Effector memory CD8-positive, alpha-beta T cell (primary cell): ENCODE measurements around the gene FGF14.

Source experiments
- ATAC-seq: fragments of 150-1000 bp; cut with Tn5 transposase; replicated peaks from 2 replicates; pipeline ENCODE4 v1.10.0; 2021; ENCODE audit warnings: mild to moderate bottlenecking, moderate library complexity
- DNase-seq, 3 experiments: peaks; one replicate each; pipeline ENCODE4 v3.0.0; 2021
- H3K27ac Mint-ChIP-seq, 2 donors: one replicate each; pipeline ENCODE4 v1.8.0; 2022; ENCODE audit warnings: mild to moderate bottlenecking in 2 of 2, mixed read lengths in 2 of 2, moderate library complexity in 2 of 2
- H3K27me3 Mint-ChIP-seq, 2 donors: one replicate each; pipeline ENCODE4 v1.8.0; 2022; ENCODE audit warnings: mixed read lengths in 2 of 2
- H3K36me3 Mint-ChIP-seq: one replicate; pipeline ENCODE4 v1.8.0; 2022; ENCODE audit warnings: mild to moderate bottlenecking, moderate library complexity, mixed read lengths; ENCODE audit not compliant: insufficient read depth
- H3K4me1 Mint-ChIP-seq, 2 donors: one replicate each; pipeline ENCODE4 v1.8.0; 2022; ENCODE audit warnings: low read depth in 2 of 2, mixed read lengths in 2 of 2
- H3K4me3 Mint-ChIP-seq, 2 donors: one replicate each; pipeline ENCODE4 v1.8.0; 2022; ENCODE audit warnings: mild to moderate bottlenecking in 2 of 2, mixed read lengths in 2 of 2, moderate library complexity in 2 of 2
- H3K9me3 Mint-ChIP-seq, 2 donors: one replicate each; pipeline ENCODE4 v1.8.0; 2022; ENCODE audit warnings: mixed read lengths in 2 of 2

FGF14 gene

GRCh38 chr13:101755228-101755887, 646.5 kb downstream of the FGF14 start:
- Mint-ChIP-seq H3K27me3 (peaks cover 4 to 31% of the 10 kb centered on the region in 2 donors), H3K27ac (no peak overlapping the region)

GRCh38 chr13:101752432-101752831, 649.4 kb downstream of the FGF14 start:
- DNase-seq: no peak
- no peak for ATAC-seq
- peaks cover 15 to 40% of the 10 kb centered on the region in 2 donors for H3K27me3 Mint-ChIP-seq
- no peaks in the 10 kb centered on the region for H3K36me3 Mint-ChIP-seq
- no peak overlapping the region for H3K27ac Mint-ChIP-seq
- H3K9me3 Mint-ChIP-seq: no peaks in the 10 kb centered on the region
- H3K4me3 Mint-ChIP-seq: no peak overlapping the region
- H3K4me1 Mint-ChIP-seq: no peaks in the 10 kb centered on the region

More at GRCh38 chr13:101755228-101755887, 646.5 kb downstream of the FGF14 start:
- ATAC-seq (no peak), DNase-seq (no peak)
- Mint-ChIP-seq H3K4me3 (no peak overlapping the region), H3K36me3 (peaks cover 3% of the 10 kb centered on the region), H3K9me3 (no peaks in the 10 kb centered on the region), H3K4me1 (no peaks in the 10 kb centered on the region)

- H3K9me3 Mint-ChIP-seq: no peaks in the 10 kb centered on the region
- no peak for DNase-seq
Observed at GRCh38 chr13:101751488-101751887, 650.4 kb downstream of the FGF14 start.

GRCh38 chr13:101749584-101749983, 652.3 kb downstream of the FGF14 start:
- Mint-ChIP-seq H3K27me3 (peaks cover 27 to 50% of the 10 kb centered on the region in 2 donors), H3K27ac (no peak overlapping the region), H3K4me1 (no peaks in the 10 kb centered on the region), H3K36me3 (no peaks in the 10 kb centered on the region), H3K4me3 (no peak overlapping the region), H3K9me3 (no peaks in the 10 kb centered on the region)
- ATAC-seq: no peak
- DNase-seq: no peak

More at GRCh38 chr13:101751488-101751887, 650.4 kb downstream of the FGF14 start:
- Mint-ChIP-seq H3K4me1 (no peaks in the 10 kb centered on the region), H3K4me3 (no peak overlapping the region), H3K27me3 (peaks cover 25 to 46% of the 10 kb centered on the region in 2 donors), H3K27ac (no peak overlapping the region), H3K36me3 (no peaks in the 10 kb centered on the region)
- ATAC-seq: no peak

GRCh38 chr13:101747039-101747438, 654.8 kb downstream of the FGF14 start:
- ATAC-seq: no peak
- Mint-ChIP-seq H3K27ac (no peak overlapping the region), H3K9me3 (no peaks in the 10 kb centered on the region), H3K27me3 (peaks cover 27 to 54% of the 10 kb centered on the region in 2 donors), H3K4me1 (no peaks in the 10 kb centered on the region), H3K36me3 (no peaks in the 10 kb centered on the region), H3K4me3 (no peak overlapping the region)
- DNase-seq: no peak

- Mint-ChIP-seq H3K9me3 (no peaks in the 10 kb centered on the region), H3K4me1 (no peaks in the 10 kb centered on the region), H3K36me3 (no peaks in the 10 kb centered on the region), H3K27ac (no peak overlapping the region), H3K4me3 (no peak overlapping the region), H3K27me3 (peaks cover 27 to 54% of the 10 kb centered on the region in 2 donors)
- DNase-seq (no peak), ATAC-seq (no peak)
Observed at GRCh38 chr13:101746513-101746912, 655.3 kb downstream of the FGF14 start.

- DNase-seq (no peak), ATAC-seq (no peak)
- H3K36me3 Mint-ChIP-seq: no peaks in the 10 kb centered on the region
- no peak overlapping the region for H3K27ac Mint-ChIP-seq
- H3K27me3 Mint-ChIP-seq: peaks cover 0 to 11% of the 10 kb centered on the region in 2 donors
- H3K9me3 Mint-ChIP-seq: no peaks in the 10 kb centered on the region
- H3K4me3 Mint-ChIP-seq: no peak overlapping the region
- H3K4me1 Mint-ChIP-seq: no peaks in the 10 kb centered on the region
Observed at GRCh38 chr13:101739382-101740178, 662.3 kb downstream of the FGF14 start.

GRCh38 chr13:101738336-101738735, 663.5 kb downstream of the FGF14 start:
- Mint-ChIP-seq H3K27me3 (peaks cover 0 to 5% of the 10 kb centered on the region in 2 donors), H3K36me3 (no peaks in the 10 kb centered on the region), H3K9me3 (no peaks in the 10 kb centered on the region)

GRCh38 chr13:101736566-101736965, 665.3 kb downstream of the FGF14 start:
- Mint-ChIP-seq H3K4me3 (no peak overlapping the region), H3K27ac (no peak overlapping the region), H3K27me3 (no peaks in the 10 kb centered on the region), H3K36me3 (no peaks in the 10 kb centered on the region), H3K9me3 (no peaks in the 10 kb centered on the region), H3K4me1 (no peaks in the 10 kb centered on the region)
- ATAC-seq (no peak), DNase-seq (no peak)

More at GRCh38 chr13:101738336-101738735, 663.5 kb downstream of the FGF14 start:
- no peak overlapping the region for H3K27ac Mint-ChIP-seq
- DNase-seq (no peak), ATAC-seq (no peak)
- no peak overlapping the region for H3K4me3 Mint-ChIP-seq
- H3K4me1 Mint-ChIP-seq: no peaks in the 10 kb centered on the region

GRCh38 chr13:101730420-101731000, 671.3 kb downstream of the FGF14 start:
- Mint-ChIP-seq H3K36me3 (no peaks in the 10 kb centered on the region), H3K4me3 (no peak overlapping the region), H3K4me1 (no peaks in the 10 kb centered on the region), H3K9me3 (no peaks in the 10 kb centered on the region), H3K27ac (no peak overlapping the region), H3K27me3 (no peaks in the 10 kb centered on the region)
- no peak for DNase-seq
- ATAC-seq: no peak

GRCh38 chr13:101728615-101729014, 673.2 kb downstream of the FGF14 start:
- no peak overlapping the region for H3K4me3 Mint-ChIP-seq
- no peak overlapping the region for H3K27ac Mint-ChIP-seq
- no peaks in the 10 kb centered on the region for H3K4me1 Mint-ChIP-seq
- no peaks in the 10 kb centered on the region for H3K9me3 Mint-ChIP-seq
- ATAC-seq (no peak), DNase-seq (no peak)
- no peaks in the 10 kb centered on the region for H3K27me3 Mint-ChIP-seq
- no peaks in the 10 kb centered on the region for H3K36me3 Mint-ChIP-seq

- DNase-seq: no peak
- Mint-ChIP-seq H3K4me3 (no peak overlapping the region), H3K36me3 (no peaks in the 10 kb centered on the region), H3K27me3 (no peaks in the 10 kb centered on the region), H3K9me3 (no peaks in the 10 kb centered on the region), H3K4me1 (no peaks in the 10 kb centered on the region), H3K27ac (no peak overlapping the region)
- ATAC-seq: no peak
Observed at GRCh38 chr13:101728021-101728420, 673.8 kb downstream of the FGF14 start.

- no peaks in the 10 kb centered on the region for H3K4me1 Mint-ChIP-seq
- H3K27ac Mint-ChIP-seq: no peak overlapping the region
- no peaks in the 10 kb centered on the region for H3K27me3 Mint-ChIP-seq
- DNase-seq (no peak), ATAC-seq (no peak)
- no peaks in the 10 kb centered on the region for H3K9me3 Mint-ChIP-seq
- H3K36me3 Mint-ChIP-seq: no peaks in the 10 kb centered on the region
- H3K4me3 Mint-ChIP-seq: no peak overlapping the region
Observed at GRCh38 chr13:101727118-101727517, 674.7 kb downstream of the FGF14 start.

- H3K4me3 Mint-ChIP-seq: no peak overlapping the region
- H3K36me3 Mint-ChIP-seq: no peaks in the 10 kb centered on the region
- ATAC-seq: no peak
- no peaks in the 10 kb centered on the region for H3K9me3 Mint-ChIP-seq
- no peaks in the 10 kb centered on the region for H3K27me3 Mint-ChIP-seq
- DNase-seq: no peak
- H3K27ac Mint-ChIP-seq: peak overlapping the region in 1 of 2 donors; percentile 31
- no peaks in the 10 kb centered on the region for H3K4me1 Mint-ChIP-seq
Observed at GRCh38 chr13:101726681-101727080, 675.2 kb downstream of the FGF14 start.
